ENCODE results near the gene HCFC1R1.

Gene HCFC1R1

GRCh38 chr16:3025032-3026002 is 1.6 kb upstream of the HCFC1R1 start:
- H3K4me3 ChIP-seq (ENCODE audit: low read length, poor library complexity, severe bottlenecking), result no peak overlapping the region
- H3K36me3 ChIP-seq (ENCODE audit: insufficient read depth, low read length), result no peaks in the 10 kb centered on the region
- H3K4me1 ChIP-seq (ENCODE audit: insufficient read depth, low read length, poor library complexity, severe bottlenecking), result peaks cover 15% of the 10 kb centered on the region
- H3K9me3 ChIP-seq (ENCODE audit: insufficient read depth, low read depth, low read length), result no peaks in the 10 kb centered on the region
- H3K27me3 ChIP-seq (ENCODE audit: insufficient read depth, low read length, poor library complexity, severe bottlenecking), result no peaks in the 10 kb centered on the region
- TF ChIP-seq EZH2phosphoT487 (IDR thresholded peaks at IDR 0.05; ENCODE audit: borderline replicate concordance), result no peak
- no peak for TF ChIP-seq CTCF (conservative IDR thresholded peaks at IDR 0.05; ENCODE audit: low read length)
- H3F3A ChIP-seq (ENCODE audit: low read depth), result no peaks in the 10 kb centered on the region
- no peak overlapping the region for H3K4me2 ChIP-seq (ENCODE audit: low read depth, low read length, poor library complexity, severe bottlenecking)
- H3K79me2 ChIP-seq (ENCODE audit: insufficient read depth, low read length), result peaks cover 29% of the 10 kb centered on the region
- peaks cover 12% of the 10 kb centered on the region for H4K20me1 ChIP-seq (ENCODE audit: insufficient read depth, low read length, poor library complexity, severe bottlenecking)
- no peak overlapping the region for H2AFZ ChIP-seq (ENCODE audit: low read length)
- H3K9me2 ChIP-seq (replicated peaks; ENCODE audit: low read depth, low read length), result no peaks in the 10 kb centered on the region
- H3K9ac ChIP-seq (ENCODE audit: low read depth, low read length, poor library complexity, severe bottlenecking), result no peak overlapping the region

GRCh38 chr16:3023415-3023668 is 400 bp downstream of the HCFC1R1 start:
- Histone ChIP-seq H3F3A (ENCODE audit: low read depth) (no peaks in the 10 kb centered on the region), H3K4me2 (ENCODE audit: low read depth, low read length, poor library complexity, severe bottlenecking) (peak overlapping the region; percentile 85), H3K9me3 (ENCODE audit: insufficient read depth, low read depth, low read length) (no peaks in the 10 kb centered on the region), H3K9me2 (replicated peaks; ENCODE audit: low read depth, low read length) (no peaks in the 10 kb centered on the region), H3K9ac (ENCODE audit: low read depth, low read length, poor library complexity, severe bottlenecking) (peak overlapping the region; percentile 62), H3K79me2 (ENCODE audit: insufficient read depth, low read length) (peaks cover 30% of the 10 kb centered on the region), H4K20me1 (ENCODE audit: insufficient read depth, low read length, poor library complexity, severe bottlenecking) (peaks cover 12% of the 10 kb centered on the region), H3K4me3 (ENCODE audit: low read length, poor library complexity, severe bottlenecking) (peak overlapping the region; percentile 75), H3K27me3 (ENCODE audit: insufficient read depth, low read length, poor library complexity, severe bottlenecking) (no peaks in the 10 kb centered on the region), H2AFZ (ENCODE audit: low read length) (no peak overlapping the region), H3K4me1 (ENCODE audit: insufficient read depth, low read length, poor library complexity, severe bottlenecking) (peaks cover 15% of the 10 kb centered on the region), H3K36me3 (ENCODE audit: insufficient read depth, low read length) (no peaks in the 10 kb centered on the region)
- no peak for TF ChIP-seq EZH2phosphoT487 (IDR thresholded peaks at IDR 0.05; ENCODE audit: borderline replicate concordance)
- no peak for TF ChIP-seq CTCF (conservative IDR thresholded peaks at IDR 0.05; ENCODE audit: low read length)

GRCh38 chr16:3022684-3023414 is 893 bp downstream of the HCFC1R1 start:
- Histone ChIP-seq H2AFZ (ENCODE audit: low read length) (no peak overlapping the region), H3K36me3 (ENCODE audit: insufficient read depth, low read length) (no peaks in the 10 kb centered on the region), H3K4me1 (ENCODE audit: insufficient read depth, low read length, poor library complexity, severe bottlenecking) (peaks cover 15% of the 10 kb centered on the region), H3K79me2 (ENCODE audit: insufficient read depth, low read length) (peaks cover 30% of the 10 kb centered on the region), H3K9me2 (replicated peaks; ENCODE audit: low read depth, low read length) (no peaks in the 10 kb centered on the region), H3K9ac (ENCODE audit: low read depth, low read length, poor library complexity, severe bottlenecking) (peak overlapping the region; percentile 62), H3K4me3 (ENCODE audit: low read length, poor library complexity, severe bottlenecking) (peak overlapping the region; percentile 75), H3K9me3 (ENCODE audit: insufficient read depth, low read depth, low read length) (no peaks in the 10 kb centered on the region), H3K4me2 (ENCODE audit: low read depth, low read length, poor library complexity, severe bottlenecking) (peak overlapping the region; percentile 85), H4K20me1 (ENCODE audit: insufficient read depth, low read length, poor library complexity, severe bottlenecking) (peaks cover 12% of the 10 kb centered on the region), H3K27me3 (ENCODE audit: insufficient read depth, low read length, poor library complexity, severe bottlenecking) (no peaks in the 10 kb centered on the region), H3F3A (ENCODE audit: low read depth) (no peaks in the 10 kb centered on the region)
- TF ChIP-seq CTCF (conservative IDR thresholded peaks at IDR 0.05; ENCODE audit: low read length) (no peak), EZH2phosphoT487 (IDR thresholded peaks at IDR 0.05; ENCODE audit: borderline replicate concordance) (no peak)

All from Loucy (cell line).